OCI-LY1 (cell line): ENCODE results near the gene QSER1.

Experiments
- H2AFZ ChIP-seq: fragments of 200-600 bp; sonication (generic), shearing (Covaris generic); 2 replicates; pipeline ENCODE4 v1.6.0; 2014; ENCODE audit warnings: antibody characterized with exemption, mild to moderate bottlenecking, low read length
- H3F3A ChIP-seq: fragments of 200-600 bp; sonication (generic), shearing (Covaris generic); 2 replicates; pipeline ENCODE4 v1.6.0; 2014; ENCODE audit warnings: mild to moderate bottlenecking, antibody characterized with exemption, low read length, moderate library complexity; ENCODE audit not compliant: insufficient read depth
- H3K27ac ChIP-seq: fragments of 200-600 bp; sonication (generic); 2 replicates; pipeline ENCODE4 v1.5.1; 2014; ENCODE audit warnings: low read length, mixed run types, mild to moderate bottlenecking, low read depth; ENCODE audit not compliant: poor library complexity, severe bottlenecking
- H3K27me3 ChIP-seq: fragments of 200-600 bp; sonication (generic); 2 replicates; pipeline ENCODE4 v1.6.0; 2014; ENCODE audit warnings: antibody characterized with exemption, mild to moderate bottlenecking, low read length, moderate library complexity; ENCODE audit not compliant: insufficient read depth
- H3K36me3 ChIP-seq: fragments of 200-600 bp; sonication (generic); 2 replicates; pipeline ENCODE4 v1.6.1; 2014; ENCODE audit warnings: mild to moderate bottlenecking, antibody characterized with exemption, low read length, moderate library complexity, mixed read lengths; ENCODE audit not compliant: insufficient read depth
- H3K4me1 ChIP-seq: fragments of 200-600 bp; sonication (generic); 2 replicates; pipeline ENCODE4 v1.5.1; 2014; ENCODE audit warnings: mild to moderate bottlenecking, low read length, moderate library complexity; ENCODE audit not compliant: insufficient read depth, severe bottlenecking
- H3K4me2 ChIP-seq: fragments of 200-600 bp; sonication (generic), shearing (Covaris generic); 2 replicates; pipeline ENCODE4 v1.6.1; 2014; ENCODE audit warnings: low read length
- H3K4me3 ChIP-seq: fragments of 200-600 bp; sonication (generic); 2 replicates; pipeline ENCODE4 v1.5.1; 2014; ENCODE audit warnings: low read length, low read depth, mild to moderate bottlenecking, mixed read lengths; ENCODE audit not compliant: poor library complexity, severe bottlenecking
- H3K79me2 ChIP-seq: fragments of 200-600 bp; shearing (Covaris generic); 2 replicates; pipeline ENCODE4 v1.6.1; 2016; ENCODE audit warnings: mixed run types, low read length, mixed read lengths; ENCODE audit not compliant: insufficient read depth
- H3K9ac ChIP-seq: fragments of 200-600 bp; sonication (generic), shearing (Covaris generic); 2 replicates; pipeline ENCODE4 v1.6.1; 2014; ENCODE audit warnings: mild to moderate bottlenecking, low read length, mixed read lengths
- H3K9me2 ChIP-seq: fragments of 200-600 bp; sonication (generic), shearing (Covaris generic); 2 replicates; pipeline ENCODE4 v1.6.1; 2014; ENCODE audit warnings: low read depth, mild to moderate bottlenecking, low read length, mixed read lengths
- H3K9me3 ChIP-seq: fragments of 200-600 bp; shearing (Covaris generic); 2 replicates; pipeline ENCODE4 v1.6.1; 2014; ENCODE audit warnings: low read length, mixed read lengths
- H4K20me1 ChIP-seq: fragments of 200-600 bp; sonication (generic), shearing (Covaris generic); 2 replicates; pipeline ENCODE4 v1.6.0; 2016; ENCODE audit warnings: mild to moderate bottlenecking, low read length; ENCODE audit not compliant: insufficient read depth
- CTCF ChIP-seq: fragments of 200-600 bp; sonication (generic), shearing (Covaris generic); IDR thresholded peaks from 2 replicates; pipeline ENCODE4 v1.5.1; 2017; ENCODE audit warnings: mild to moderate bottlenecking, antibody characterized with exemption, low read length, moderate library complexity, mixed read lengths
- EZH2 ChIP-seq: fragments of 200-600 bp; sonication (generic), shearing (Covaris generic); IDR thresholded peaks from 2 replicates; pipeline ENCODE4 v1.8.0; 2017; ENCODE audit warnings: borderline replicate concordance, mixed run types, mild to moderate bottlenecking, antibody characterized with exemption, low read length, moderate library complexity, mixed read lengths

Gene QSER1

GRCh38 chr11:32916994-32917393 lies 24.4 kb downstream of the QSER1 start:
- H3K9me2 ChIP-seq, result no peaks in the 10 kb centered on the region
- no peaks in the 10 kb centered on the region for H4K20me1 ChIP-seq
- H3K4me2 ChIP-seq, result no peak overlapping the region
- no peak overlapping the region for H3K4me3 ChIP-seq
- no peak overlapping the region for H2AFZ ChIP-seq
- H3K9ac ChIP-seq, result no peak overlapping the region
- no peaks in the 10 kb centered on the region for H3K9me3 ChIP-seq
- H3F3A ChIP-seq, result no peaks in the 10 kb centered on the region
- TF ChIP-seq CTCF (no peak), EZH2 (no peak)
- H3K4me1 ChIP-seq, result no peaks in the 10 kb centered on the region
- H3K79me2 ChIP-seq, result peaks cover 46% of the 10 kb centered on the region
- H3K27ac ChIP-seq, result no peak overlapping the region
- H3K27me3 ChIP-seq, result no peaks in the 10 kb centered on the region
- H3K36me3 ChIP-seq, result peaks cover 12% of the 10 kb centered on the region

- no peaks in the 10 kb centered on the region for H3K9me3 ChIP-seq
- H3K36me3 ChIP-seq, result peaks cover 10% of the 10 kb centered on the region
- H3K79me2 ChIP-seq, result peaks cover 49% of the 10 kb centered on the region
- no peaks in the 10 kb centered on the region for H3K4me1 ChIP-seq
- H3K27ac ChIP-seq, result no peak overlapping the region
- no peak overlapping the region for H3K4me3 ChIP-seq
- H3K27me3 ChIP-seq, result no peaks in the 10 kb centered on the region
- no peaks in the 10 kb centered on the region for H4K20me1 ChIP-seq
- no peak for TF ChIP-seq EZH2
- TF ChIP-seq CTCF, result no peak
- H3F3A ChIP-seq, result no peaks in the 10 kb centered on the region
- H2AFZ ChIP-seq, result no peak overlapping the region
- H3K4me2 ChIP-seq, result no peak overlapping the region
- H3K9me2 ChIP-seq, result no peaks in the 10 kb centered on the region
- no peak overlapping the region for H3K9ac ChIP-seq
Observed at GRCh38 chr11:32918427-32918826, 25.8 kb downstream of the QSER1 start.

- Histone ChIP-seq H3K4me3 (no peak overlapping the region), H3F3A (no peaks in the 10 kb centered on the region), H3K27me3 (no peaks in the 10 kb centered on the region), H3K79me2 (peaks cover 40% of the 10 kb centered on the region; the same call in 1 of the 2 replicates), H4K20me1 (no peaks in the 10 kb centered on the region), H3K9ac (no peak overlapping the region), H3K9me3 (no peaks in the 10 kb centered on the region), H3K27ac (no peak overlapping the region), H3K9me2 (no peaks in the 10 kb centered on the region), H3K4me2 (no peak overlapping the region), H3K4me1 (no peaks in the 10 kb centered on the region), H3K36me3 (peaks cover 10% of the 10 kb centered on the region), H2AFZ (no peak overlapping the region)
- TF ChIP-seq CTCF (no peak), EZH2 (no peak)
Observed at GRCh38 chr11:32919338-32919737, 26.7 kb downstream of the QSER1 start.
